VCaP (cell line): ENCODE data around the gene SRSF11.
"Not testable (repeated sequence)": the region's sequence is repeated elsewhere in the genome, so short reads cannot be mapped to it uniquely, and the experiment has no call there.

Source experiments
- H3K27ac ChIP-seq: fragments of 450-650 bp; 2 replicates; pipeline ENCODE4 v1.5.1; 2017
- CTCF ChIP-seq: fragments of 450-650 bp; conservative IDR thresholded peaks from 2 replicates; pipeline ENCODE4 v1.5.1; 2017; ENCODE audit warnings: mild to moderate bottlenecking, moderate library complexity

Gene SRSF11

DNA sequence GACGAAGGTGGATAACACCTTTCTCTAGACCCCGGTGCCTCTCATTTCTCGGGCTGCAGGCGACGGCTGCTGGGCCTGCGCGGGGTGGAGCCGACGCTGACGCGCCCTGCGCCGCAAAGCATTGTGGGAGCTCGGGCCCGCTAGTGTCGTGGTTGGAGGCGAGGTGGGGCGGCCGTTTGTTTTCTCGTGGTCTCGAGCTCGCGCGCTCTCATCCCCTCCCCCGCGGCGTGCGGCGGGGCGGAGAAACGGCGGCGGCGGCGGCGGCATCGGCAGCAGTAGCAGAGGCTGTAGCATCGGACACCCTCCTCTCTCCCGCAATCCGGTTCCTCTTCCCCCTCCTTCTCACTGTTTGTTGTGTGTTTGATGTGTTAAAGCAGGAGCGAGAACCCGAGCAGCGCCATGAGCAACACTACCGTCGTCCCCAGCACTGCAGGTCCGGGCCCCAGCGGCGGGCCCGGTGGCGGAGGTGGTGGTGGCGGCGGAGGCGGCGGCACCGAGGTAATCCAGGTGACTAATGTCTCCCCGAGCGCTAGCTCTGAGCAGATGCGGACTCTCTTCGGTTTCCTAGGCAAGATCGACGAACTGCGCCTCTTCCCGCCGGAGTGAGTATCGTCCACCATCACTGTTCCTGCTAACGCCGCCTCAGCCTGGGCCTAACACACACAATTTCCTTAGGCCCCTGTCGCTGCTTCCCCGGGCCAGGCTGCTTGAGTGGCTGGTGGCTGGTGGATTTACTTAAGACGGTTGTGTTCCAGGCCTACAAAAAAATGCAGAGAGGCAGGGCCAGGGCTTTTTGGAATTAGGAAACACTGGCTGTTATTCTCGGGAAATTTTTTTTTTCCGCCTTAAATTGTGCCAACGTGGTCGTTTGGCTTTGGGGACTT is at the start of gene SRSF11:
SRSF11 (plus strand) TSS at position 143 of the 884 bp plus-strand sequence; CDS start at position 400, 257 bp downstream.
- no peak for TF ChIP-seq CTCF
- peak within 1 kb of the TSS; percentile 98 for H3K27ac ChIP-seq

GRCh38 chr1:70171512-70171911 is 49.7 kb upstream of the SRSF11 start:
- H3K27ac ChIP-seq, result no peak overlapping the region
- TF ChIP-seq CTCF, result no peak

DNA sequence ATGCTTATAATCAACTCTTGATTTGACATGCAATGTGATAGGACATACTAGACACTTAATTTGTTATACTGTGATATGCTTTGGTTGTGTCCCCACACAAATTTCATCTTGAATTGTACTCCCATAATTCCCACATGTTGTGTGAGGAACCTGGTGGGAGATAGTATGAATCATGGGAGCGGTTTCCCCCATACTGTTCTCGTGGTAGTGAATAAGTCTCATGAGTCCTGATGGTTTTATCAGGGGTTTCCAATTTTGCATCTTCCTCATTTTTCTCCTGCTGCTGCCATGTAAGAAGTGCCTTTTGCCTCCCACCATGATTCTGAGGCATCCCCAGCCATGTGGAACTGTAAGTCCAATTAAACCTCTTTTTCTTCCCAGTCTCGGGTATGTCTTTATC is 36.0 kb upstream of the SRSF11 start:
- H3K27ac ChIP-seq, result not testable (repeated sequence)

DNA sequence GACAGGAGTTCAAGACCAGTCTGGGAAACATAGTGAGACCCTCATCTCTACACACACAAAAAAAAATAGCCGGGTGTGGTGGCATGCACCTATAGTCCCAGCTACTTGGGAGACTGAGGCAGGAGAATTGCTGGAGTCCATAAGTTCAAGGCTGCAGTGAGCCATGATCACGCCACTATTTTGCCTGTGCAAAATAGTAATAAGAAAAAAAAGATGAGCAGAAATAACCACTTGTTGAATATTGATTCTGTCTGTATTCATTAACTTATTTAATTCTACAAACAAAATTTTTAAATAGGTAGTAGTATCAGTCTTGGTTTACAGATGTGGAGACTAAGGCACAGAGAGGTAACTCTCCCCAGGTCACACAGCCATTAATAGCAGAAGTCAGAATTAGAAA is 32.7 kb upstream of the SRSF11 start:
- TF ChIP-seq CTCF, result no peak
- no peak overlapping the region for H3K27ac ChIP-seq

DNA sequence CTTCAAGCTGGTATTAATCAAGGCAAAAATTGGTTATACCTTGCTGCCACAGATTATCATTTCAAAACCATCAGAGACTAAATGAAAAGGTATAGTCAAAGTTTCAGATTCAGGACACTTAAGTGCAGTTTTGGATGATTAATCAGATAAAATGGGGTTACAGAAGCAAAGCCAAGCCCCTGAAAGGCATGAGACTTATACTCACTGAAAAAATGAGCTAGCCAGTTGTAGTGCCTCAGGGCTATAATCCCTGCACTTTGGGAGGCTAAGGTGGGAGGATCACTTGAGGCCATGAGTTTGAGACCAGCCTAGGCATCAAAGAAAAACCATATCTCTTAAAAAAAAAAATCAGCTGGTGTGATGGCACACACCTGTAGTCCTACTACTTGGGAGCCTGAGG is 31.0 kb upstream of the SRSF11 start:
- no peak overlapping the region for H3K27ac ChIP-seq
- no peak for TF ChIP-seq CTCF

- not testable (repeated sequence) for H3K27ac ChIP-seq
Measured at GRCh38 chr1:70192446-70192845, 28.7 kb upstream of the SRSF11 start.

- TF ChIP-seq CTCF, result no peak
- no peak overlapping the region for H3K27ac ChIP-seq
Measured at GRCh38 chr1:70194601-70195000, 26.6 kb upstream of the SRSF11 start.

GRCh38 chr1:70195342-70195741 is 25.8 kb upstream of the SRSF11 start:
- no peak overlapping the region for H3K27ac ChIP-seq
- no peak for TF ChIP-seq CTCF
